ENCODE results near the gene RSRP1.

RSRP1 gene

GRCh38 chr1:25247829-25248754 lies 838 bp upstream of the RSRP1 start:
- H3K4me3 ChIP-seq (ENCODE audit: control insufficient read depth, low read depth, low read length), result peak overlapping the region; percentile 99
- TF ChIP-seq CTCF (conservative IDR thresholded peaks at IDR 0.05; ENCODE audit: control insufficient read depth, insufficient read depth, low read depth, low read length), result no peak
- DNase-seq (ENCODE audit: low read depth), result no peak

GRCh38 chr1:25246600-25247023 lies 642 bp downstream of the RSRP1 start:
- no peak for TF ChIP-seq CTCF (conservative IDR thresholded peaks at IDR 0.05; ENCODE audit: control insufficient read depth, insufficient read depth, low read depth, low read length)
- no peak for DNase-seq (ENCODE audit: low read depth)
- peak overlapping the region; percentile 99 for H3K4me3 ChIP-seq (ENCODE audit: control insufficient read depth, low read depth, low read length)

- peak; percentile 62 for DNase-seq (ENCODE audit: low read depth)
- TF ChIP-seq CTCF (conservative IDR thresholded peaks at IDR 0.05; ENCODE audit: control insufficient read depth, insufficient read depth, low read depth, low read length), result no peak
- H3K4me3 ChIP-seq (ENCODE audit: control insufficient read depth, low read depth, low read length), result peak overlapping the region; percentile 99
Observed at GRCh38 chr1:25245809-25246599, 1.2 kb downstream of the RSRP1 start.

- H3K4me3 ChIP-seq (ENCODE audit: control insufficient read depth, low read depth, low read length), result peak overlapping the region; percentile 99
- TF ChIP-seq CTCF (conservative IDR thresholded peaks at IDR 0.05; ENCODE audit: control insufficient read depth, insufficient read depth, low read depth, low read length), result no peak
- no peak for DNase-seq (ENCODE audit: low read depth)
Observed at GRCh38 chr1:25245393-25245792, 1.9 kb downstream of the RSRP1 start.

DNA sequence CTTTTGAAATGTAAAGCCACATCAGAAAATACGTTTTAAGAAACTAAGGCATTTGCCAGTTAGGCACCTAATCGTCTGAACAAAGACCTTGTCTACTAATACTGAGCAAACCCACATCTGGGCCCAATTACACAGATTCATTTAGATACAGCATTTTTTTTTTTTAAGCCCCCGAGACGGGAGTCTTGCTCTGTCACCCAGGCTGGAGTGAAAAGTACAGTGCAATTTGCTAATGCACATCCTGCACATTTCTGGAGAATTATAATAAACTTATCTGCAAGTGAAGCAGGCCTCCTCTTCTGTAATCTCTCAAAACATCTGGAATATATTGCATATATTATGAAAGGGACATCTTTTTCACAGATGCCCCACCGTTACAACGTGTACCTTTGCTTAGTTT lies 3.3 kb downstream of the RSRP1 start:
- no peak overlapping the region for H3K4me3 ChIP-seq (ENCODE audit: control insufficient read depth, low read depth, low read length)
- TF ChIP-seq CTCF (conservative IDR thresholded peaks at IDR 0.05; ENCODE audit: control insufficient read depth, insufficient read depth, low read depth, low read length), result no peak
- no peak for DNase-seq (ENCODE audit: low read depth)

DNA sequence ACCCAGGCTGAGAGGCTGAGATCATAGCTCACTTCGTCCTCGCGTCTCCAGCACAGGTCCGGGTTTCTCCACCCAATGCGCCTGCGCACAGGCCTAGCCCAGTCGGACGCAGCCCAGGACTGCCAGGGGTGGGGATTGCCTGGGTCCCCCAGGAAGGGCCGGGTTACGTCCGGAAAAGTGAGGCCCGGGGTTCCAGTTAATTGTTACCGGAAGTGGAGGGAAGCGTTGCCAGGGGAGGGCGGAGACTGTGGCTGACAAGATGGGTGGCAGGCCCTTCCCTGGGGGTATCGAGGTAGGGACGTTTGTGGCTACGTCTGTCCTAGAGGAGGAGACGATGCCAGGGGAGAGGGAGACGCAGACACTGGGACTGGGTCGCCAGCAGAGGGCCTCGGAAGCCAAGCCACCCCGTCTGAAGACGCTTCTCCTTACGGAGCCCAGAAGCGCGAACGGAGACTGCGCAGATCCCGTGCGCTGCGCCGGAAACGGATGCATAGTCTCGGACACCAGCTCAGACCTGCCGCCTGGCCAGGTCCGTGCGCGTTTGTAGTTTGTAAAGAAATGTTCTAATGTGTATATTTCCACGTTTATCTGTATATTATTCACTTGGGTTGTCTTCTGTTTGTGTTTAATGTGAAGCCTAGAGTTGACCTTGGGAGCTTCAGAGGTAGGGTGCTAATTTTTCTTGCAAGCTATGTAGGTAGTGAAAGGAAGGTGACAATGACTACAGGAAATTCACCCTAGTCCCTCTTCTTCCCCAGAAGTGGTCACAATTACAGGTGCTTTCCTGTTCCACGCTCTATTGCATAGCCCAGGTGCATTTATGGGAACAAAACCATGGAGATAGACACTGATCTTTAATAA lies 7.3 kb downstream of the RSRP1 start:
- DNase-seq (ENCODE audit: low read depth), result peak; percentile 80
- H3K4me3 ChIP-seq (ENCODE audit: control insufficient read depth, low read depth, low read length), result peak overlapping the region; percentile 56
- peak; percentile 46 for TF ChIP-seq CTCF (conservative IDR thresholded peaks at IDR 0.05; ENCODE audit: control insufficient read depth, insufficient read depth, low read depth, low read length)

All from fibroblast of mammary gland (primary cell).